Choroid plexus epithelial cell (primary cell): Measurements from ENCODE around the gene MKI67.

Experiments used
- DNase-seq: peaks from one replicate; pipeline ENCODE4 v3.0.0-alpha.2; 2010; ENCODE audit warnings: low read depth
- H3K4me3 ChIP-seq: 2 replicates; pipeline ENCODE4 v1.5.1; 2011; ENCODE audit warnings: low read depth, mild to moderate bottlenecking, control low read depth, low read length, moderate library complexity
- TF ChIP-seq, protein P1 (sequence below): conservative IDR thresholded peaks from 2 replicates; pipeline ENCODE4 v1.5.1; 2011; ENCODE audit warnings: low read depth, mild to moderate bottlenecking, control low read depth, inconsistent platforms, low read length, moderate library complexity

The MKI67 gene

DNA sequence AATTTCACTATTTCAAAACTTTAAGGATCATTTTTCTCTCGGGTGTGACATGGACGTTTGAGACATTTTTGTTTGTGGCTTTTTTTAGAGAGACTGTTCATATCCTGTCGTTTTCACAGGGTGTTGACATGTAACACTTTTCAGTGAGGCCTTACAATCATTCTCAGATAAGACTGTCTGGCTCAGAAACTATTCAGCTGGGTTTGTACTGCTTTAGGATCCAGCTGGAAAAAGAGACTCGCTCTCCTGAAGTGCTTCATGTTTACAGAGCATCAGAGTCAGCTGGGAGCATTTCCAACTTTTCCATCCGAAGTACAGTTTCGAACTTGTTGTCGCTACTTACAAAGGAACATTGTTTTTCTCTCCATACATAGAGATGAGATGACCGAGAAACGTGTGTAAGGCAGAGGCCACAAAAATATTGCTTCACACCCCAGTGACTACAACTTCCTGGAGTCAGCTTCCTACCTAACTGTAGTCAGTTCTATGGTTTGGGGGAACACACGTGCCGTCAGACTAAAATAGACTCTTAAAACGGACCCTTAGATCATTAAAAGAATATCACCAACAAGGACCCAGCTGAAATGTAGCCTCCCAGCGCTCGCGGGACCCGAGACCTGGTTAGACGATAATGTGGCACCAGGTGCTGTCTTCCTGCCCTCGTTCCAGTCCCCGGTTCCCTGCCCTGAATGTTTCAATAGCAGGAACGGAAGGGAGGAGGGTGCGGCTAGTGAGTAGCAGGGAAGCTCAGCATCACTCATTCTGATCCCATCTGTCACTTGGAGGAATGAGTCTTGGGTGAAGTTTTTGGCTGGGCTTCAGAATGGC is 78.0 kb downstream of the MKI67 start:
- TF ChIP-seq, protein P1, sequence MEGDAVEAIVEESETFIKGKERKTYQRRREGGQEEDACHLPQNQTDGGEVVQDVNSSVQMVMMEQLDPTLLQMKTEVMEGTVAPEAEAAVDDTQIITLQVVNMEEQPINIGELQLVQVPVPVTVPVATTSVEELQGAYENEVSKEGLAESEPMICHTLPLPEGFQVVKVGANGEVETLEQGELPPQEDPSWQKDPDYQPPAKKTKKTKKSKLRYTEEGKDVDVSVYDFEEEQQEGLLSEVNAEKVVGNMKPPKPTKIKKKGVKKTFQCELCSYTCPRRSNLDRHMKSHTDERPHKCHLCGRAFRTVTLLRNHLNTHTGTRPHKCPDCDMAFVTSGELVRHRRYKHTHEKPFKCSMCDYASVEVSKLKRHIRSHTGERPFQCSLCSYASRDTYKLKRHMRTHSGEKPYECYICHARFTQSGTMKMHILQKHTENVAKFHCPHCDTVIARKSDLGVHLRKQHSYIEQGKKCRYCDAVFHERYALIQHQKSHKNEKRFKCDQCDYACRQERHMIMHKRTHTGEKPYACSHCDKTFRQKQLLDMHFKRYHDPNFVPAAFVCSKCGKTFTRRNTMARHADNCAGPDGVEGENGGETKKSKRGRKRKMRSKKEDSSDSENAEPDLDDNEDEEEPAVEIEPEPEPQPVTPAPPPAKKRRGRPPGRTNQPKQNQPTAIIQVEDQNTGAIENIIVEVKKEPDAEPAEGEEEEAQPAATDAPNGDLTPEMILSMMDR, result no peak
- no peak overlapping the region for H3K4me3 ChIP-seq
- DNase-seq, result peak; percentile 81

DNA sequence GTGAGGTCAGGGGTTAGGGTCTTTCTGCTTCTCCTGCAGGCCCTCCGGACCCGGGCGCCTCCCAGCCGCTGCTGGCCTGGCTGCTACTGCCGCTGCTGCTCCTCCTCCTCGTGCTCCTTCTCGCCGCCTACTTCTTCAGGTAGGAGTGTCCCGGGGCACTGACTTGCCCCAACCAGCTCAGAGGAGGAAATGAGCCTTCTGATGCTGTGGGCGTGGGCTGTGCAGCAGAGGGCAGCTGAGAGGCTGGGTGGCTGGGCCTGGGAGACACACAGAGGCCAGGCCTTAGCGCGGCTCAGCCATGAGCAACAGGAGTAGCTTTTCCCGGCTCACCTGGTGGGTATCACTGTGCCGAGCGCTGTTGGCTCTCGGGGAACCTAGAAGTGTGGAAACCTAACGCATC is 78.9 kb downstream of the MKI67 start:
- peak; percentile 40 for DNase-seq
- TF ChIP-seq, protein P1, result no peak
- H3K4me3 ChIP-seq, result no peak overlapping the region

DNA sequence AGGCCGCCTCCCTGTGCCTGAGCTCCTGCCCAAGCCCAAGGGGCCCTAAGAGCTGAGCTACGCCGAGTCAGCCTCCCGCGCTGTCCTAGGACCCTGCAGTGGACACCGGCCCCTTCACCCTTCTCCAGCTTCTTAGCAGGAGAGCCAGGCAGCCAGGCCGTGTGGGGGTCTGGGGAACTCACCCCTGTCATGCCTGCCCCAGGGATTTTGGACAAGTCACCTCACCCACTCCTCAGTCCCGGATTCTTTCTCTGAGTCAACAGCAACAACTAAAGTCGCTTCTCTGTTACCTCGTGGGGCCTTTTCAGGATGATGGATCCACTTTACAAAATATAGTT is 79.3 kb downstream of the MKI67 start:
- no peak for DNase-seq
- TF ChIP-seq, protein P1, result no peak
- H3K4me3 ChIP-seq, result no peak overlapping the region
